Measurements from ENCODE around the gene HS1BP3.

DNA sequence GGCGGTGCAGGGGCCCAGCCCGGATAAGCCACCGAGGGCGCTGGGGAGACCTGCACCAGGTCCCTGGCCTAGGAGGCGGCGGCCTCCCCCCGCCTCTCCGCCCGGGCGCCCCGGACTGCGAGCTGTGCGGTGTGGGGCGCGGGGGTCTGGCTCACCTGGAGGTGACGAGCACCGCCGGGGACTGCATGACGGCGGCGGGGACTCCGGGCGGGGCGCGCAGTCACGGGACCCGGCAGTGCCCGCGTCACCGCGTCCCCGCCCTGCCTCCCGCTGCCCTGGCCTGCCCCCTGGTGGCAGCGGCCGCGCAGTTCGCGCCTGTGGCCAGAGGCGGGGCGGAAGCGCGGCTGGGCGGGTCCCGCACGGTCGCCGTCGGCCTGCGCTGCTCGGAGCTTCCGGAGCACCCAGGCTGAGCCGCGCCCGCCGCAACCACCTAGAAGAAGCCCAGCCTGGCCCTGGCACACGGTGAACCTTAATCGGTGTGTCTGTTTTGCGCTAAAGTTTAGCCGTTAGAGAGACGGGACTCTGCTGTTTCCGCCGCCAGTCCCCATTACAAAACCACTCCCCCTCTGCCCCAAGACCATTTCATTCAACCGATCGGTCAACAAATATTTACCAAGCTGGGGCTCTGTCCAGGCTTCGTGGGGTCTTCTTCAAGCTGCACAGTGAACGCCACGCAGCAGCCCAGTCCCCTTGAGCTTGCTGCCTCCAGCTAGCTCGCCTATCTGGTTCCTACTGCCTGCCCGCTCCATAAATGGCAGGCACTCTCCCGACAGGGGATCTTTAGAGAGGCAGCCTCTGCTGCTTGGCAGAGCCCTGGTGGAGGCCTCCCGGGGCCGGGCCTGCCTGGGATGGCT, at the start of gene HS1BP3:
- TF ChIP-seq EP300 (IDR thresholded peaks at IDR 0.05): no peak
- TF ChIP-seq, protein P1, sequence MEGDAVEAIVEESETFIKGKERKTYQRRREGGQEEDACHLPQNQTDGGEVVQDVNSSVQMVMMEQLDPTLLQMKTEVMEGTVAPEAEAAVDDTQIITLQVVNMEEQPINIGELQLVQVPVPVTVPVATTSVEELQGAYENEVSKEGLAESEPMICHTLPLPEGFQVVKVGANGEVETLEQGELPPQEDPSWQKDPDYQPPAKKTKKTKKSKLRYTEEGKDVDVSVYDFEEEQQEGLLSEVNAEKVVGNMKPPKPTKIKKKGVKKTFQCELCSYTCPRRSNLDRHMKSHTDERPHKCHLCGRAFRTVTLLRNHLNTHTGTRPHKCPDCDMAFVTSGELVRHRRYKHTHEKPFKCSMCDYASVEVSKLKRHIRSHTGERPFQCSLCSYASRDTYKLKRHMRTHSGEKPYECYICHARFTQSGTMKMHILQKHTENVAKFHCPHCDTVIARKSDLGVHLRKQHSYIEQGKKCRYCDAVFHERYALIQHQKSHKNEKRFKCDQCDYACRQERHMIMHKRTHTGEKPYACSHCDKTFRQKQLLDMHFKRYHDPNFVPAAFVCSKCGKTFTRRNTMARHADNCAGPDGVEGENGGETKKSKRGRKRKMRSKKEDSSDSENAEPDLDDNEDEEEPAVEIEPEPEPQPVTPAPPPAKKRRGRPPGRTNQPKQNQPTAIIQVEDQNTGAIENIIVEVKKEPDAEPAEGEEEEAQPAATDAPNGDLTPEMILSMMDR (IDR thresholded peaks at IDR 0.05): peak in 4 of 7 experiments; percentile 74 to 99 (median 97)
- TF ChIP-seq POLR2A (IDR thresholded peaks at IDR 0.05): peak in 1 of 4 donors; percentile 62
- peak; percentile 63 to 89 (median 88) for TF ChIP-seq POLR2AphosphoS5 (IDR thresholded peaks at IDR 0.05)
